Mesothelial cell of epicardium (in vitro differentiated cells): ENCODE measurements around the gene FAT1. TPM values are rescaled to one million over a fixed set of nuclear protein-coding genes. Genes with fewer than 3 reads are reported as not detected.
"Not testable (repeated sequence)": the region's sequence is repeated elsewhere in the genome, so short reads cannot be mapped to it uniquely, and the experiment has no call there.

Experiments
- DNase-seq, 2 experiments: peaks; one replicate each; pipeline ENCODE4 v3.0.0; 2021; ENCODE audit warnings: low spot score in 2 of 2; ENCODE audit not compliant: unreplicated experiment in 2 of 2
- H3K27ac Mint-ChIP-seq: 2 replicates; pipeline ENCODE4 v1.8.0; 2021; ENCODE audit warnings: mixed read lengths
- H3K27me3 Mint-ChIP-seq: 2 replicates; pipeline ENCODE4 v1.8.0; 2021; ENCODE audit warnings: low read depth, mixed read lengths
- H3K36me3 Mint-ChIP-seq: 2 replicates; pipeline ENCODE4 v1.8.0; 2021; ENCODE audit warnings: mixed read lengths
- H3K4me1 Mint-ChIP-seq: 2 replicates; pipeline ENCODE4 v1.8.0; 2021; ENCODE audit warnings: mixed read lengths
- H3K4me3 Mint-ChIP-seq: 2 replicates; pipeline ENCODE4 v1.8.0; 2021; ENCODE audit warnings: mild to moderate bottlenecking, moderate library complexity, mixed read lengths
- H3K9me3 Mint-ChIP-seq: 2 replicates; pipeline ENCODE4 v1.8.0; 2021; ENCODE audit warnings: mixed read lengths
- total RNA-seq: library from RNA; stranded (reverse); gene quantifications from 3 replicates; pipeline ENCODE4 v1.2.1, GENCODE V29; 2021
- TF ChIP-seq, protein P1 (sequence below): fragments of 200-600 bp; sonication (generic); IDR thresholded peaks from one replicate; pipeline ENCODE4 v1.5.0; 2021; ENCODE audit warnings: antibody characterized with exemption; ENCODE audit not compliant: unreplicated experiment

Gene FAT1
- total RNA-seq, 1 donor from 2014 or later: 224 TPM

GRCh38 chr4:186762361-186762760, 38.7 kb upstream of the FAT1 start:
- peaks cover 9% of the 10 kb centered on the region for H3K4me1 Mint-ChIP-seq
- no peak for DNase-seq
- H3K9me3 Mint-ChIP-seq: peaks cover 5% of the 10 kb centered on the region
- no peak overlapping the region for H3K27ac Mint-ChIP-seq
- H3K4me3 Mint-ChIP-seq: no peak overlapping the region
- TF ChIP-seq, protein P1, sequence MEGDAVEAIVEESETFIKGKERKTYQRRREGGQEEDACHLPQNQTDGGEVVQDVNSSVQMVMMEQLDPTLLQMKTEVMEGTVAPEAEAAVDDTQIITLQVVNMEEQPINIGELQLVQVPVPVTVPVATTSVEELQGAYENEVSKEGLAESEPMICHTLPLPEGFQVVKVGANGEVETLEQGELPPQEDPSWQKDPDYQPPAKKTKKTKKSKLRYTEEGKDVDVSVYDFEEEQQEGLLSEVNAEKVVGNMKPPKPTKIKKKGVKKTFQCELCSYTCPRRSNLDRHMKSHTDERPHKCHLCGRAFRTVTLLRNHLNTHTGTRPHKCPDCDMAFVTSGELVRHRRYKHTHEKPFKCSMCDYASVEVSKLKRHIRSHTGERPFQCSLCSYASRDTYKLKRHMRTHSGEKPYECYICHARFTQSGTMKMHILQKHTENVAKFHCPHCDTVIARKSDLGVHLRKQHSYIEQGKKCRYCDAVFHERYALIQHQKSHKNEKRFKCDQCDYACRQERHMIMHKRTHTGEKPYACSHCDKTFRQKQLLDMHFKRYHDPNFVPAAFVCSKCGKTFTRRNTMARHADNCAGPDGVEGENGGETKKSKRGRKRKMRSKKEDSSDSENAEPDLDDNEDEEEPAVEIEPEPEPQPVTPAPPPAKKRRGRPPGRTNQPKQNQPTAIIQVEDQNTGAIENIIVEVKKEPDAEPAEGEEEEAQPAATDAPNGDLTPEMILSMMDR: no peak
- H3K27me3 Mint-ChIP-seq: no peaks in the 10 kb centered on the region
- H3K36me3 Mint-ChIP-seq: no peaks in the 10 kb centered on the region

DNA sequence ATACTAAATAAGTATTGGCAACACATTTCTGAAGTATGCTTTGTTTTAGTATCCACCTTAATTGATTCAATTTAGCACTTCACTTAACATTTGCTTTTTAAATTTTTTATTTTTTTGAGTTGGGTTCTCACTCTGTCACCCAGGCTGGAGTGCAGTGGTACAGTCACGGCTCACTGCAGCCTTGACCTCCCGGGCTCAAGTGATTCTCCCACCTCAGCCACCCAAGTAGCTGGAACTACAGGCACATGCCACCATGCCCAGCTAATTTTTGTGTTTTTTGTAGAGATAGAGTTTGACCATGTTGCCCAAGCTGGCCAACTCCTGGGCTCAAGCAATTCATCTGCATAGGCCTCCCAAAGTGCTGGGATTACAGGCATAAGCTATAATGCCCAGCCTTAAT, 38.3 kb upstream of the FAT1 start:
- not testable (repeated sequence) for H3K27me3 Mint-ChIP-seq, H3K9me3 Mint-ChIP-seq, H3K4me1 Mint-ChIP-seq, H3K4me3 Mint-ChIP-seq, H3K27ac Mint-ChIP-seq, DNase-seq, H3K36me3 Mint-ChIP-seq

DNA sequence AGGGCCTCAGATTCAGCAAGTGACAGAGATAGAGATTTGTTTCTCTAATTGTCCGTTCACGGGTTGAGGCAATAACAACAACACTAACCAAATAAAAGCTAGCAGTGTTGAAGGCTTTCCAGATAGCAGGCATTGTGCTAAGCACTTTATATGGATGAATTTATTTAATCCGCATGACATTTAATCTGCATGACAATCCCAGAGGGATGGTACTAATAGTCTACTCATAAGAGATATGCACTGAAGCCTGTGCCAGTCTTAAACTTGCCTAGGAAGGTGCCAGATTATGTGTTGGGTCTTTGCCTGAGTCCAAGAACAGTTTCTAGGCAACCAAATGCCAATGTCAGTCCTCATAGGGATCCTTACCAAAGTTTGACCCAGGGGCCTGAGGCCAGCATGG, 37.7 kb upstream of the FAT1 start:
- H3K4me1 Mint-ChIP-seq: peaks cover 9% of the 10 kb centered on the region

DNA sequence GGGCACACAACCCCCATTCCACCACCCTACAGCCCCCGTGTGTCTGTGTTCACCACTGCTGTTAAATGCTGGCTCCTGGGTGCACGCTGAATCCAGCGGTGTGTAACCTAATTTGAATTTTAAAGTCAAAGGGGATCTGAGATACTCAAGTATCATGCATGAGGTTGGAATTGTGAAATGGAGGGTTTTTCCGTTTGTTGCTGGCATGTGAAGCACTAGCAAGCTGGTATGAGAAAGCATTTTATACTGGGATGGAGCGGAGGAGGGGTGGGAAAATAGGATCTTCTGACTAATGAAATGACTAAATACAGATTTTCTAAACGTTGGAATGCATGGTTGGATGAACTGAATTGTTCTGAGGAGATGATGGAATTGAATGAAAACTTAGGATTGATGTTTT, 36.9 kb upstream of the FAT1 start:
- no peak for DNase-seq
- no peaks in the 10 kb centered on the region for H3K27me3 Mint-ChIP-seq
- no peak overlapping the region for H3K27ac Mint-ChIP-seq
- no peak overlapping the region for H3K4me3 Mint-ChIP-seq
- peaks cover 1% of the 10 kb centered on the region for H3K36me3 Mint-ChIP-seq
- peaks cover 9% of the 10 kb centered on the region for H3K9me3 Mint-ChIP-seq
- H3K4me1 Mint-ChIP-seq: peaks cover 6% of the 10 kb centered on the region
- TF ChIP-seq, protein P1: no peak

More for the DNA sequence above, 37.7 kb upstream of the FAT1 start:
- Mint-ChIP-seq H3K4me3 (no peak overlapping the region), H3K36me3 (peaks cover 1% of the 10 kb centered on the region), H3K27me3 (no peaks in the 10 kb centered on the region), H3K9me3 (peaks cover 9% of the 10 kb centered on the region), H3K27ac (no peak overlapping the region)
- TF ChIP-seq, protein P1: no peak
- DNase-seq: no peak

DNA sequence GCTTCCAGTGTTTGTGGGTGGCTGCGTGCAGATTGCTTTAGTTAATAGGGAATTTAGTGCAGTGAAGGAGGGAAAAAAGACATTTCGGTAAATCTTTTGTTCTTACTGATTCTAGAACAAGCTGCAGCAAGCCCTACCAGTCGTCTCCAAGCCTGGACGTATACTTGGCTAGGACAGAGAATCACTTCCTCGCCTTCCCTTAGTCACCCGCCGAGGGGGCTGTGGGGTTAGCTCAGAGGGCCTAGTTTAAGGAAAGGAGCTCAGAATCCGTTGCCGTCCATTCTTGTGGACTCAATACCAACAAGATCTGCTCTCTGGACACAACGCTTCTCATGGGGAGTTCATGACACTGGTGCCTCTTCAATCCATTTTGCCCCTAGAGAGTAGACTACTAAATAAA, 36.3 kb upstream of the FAT1 start:
- TF ChIP-seq, protein P1: no peak
- Mint-ChIP-seq H3K4me3 (no peak overlapping the region), H3K4me1 (peaks cover 1% of the 10 kb centered on the region), H3K9me3 (peaks cover 9% of the 10 kb centered on the region), H3K27me3 (no peaks in the 10 kb centered on the region), H3K27ac (no peak overlapping the region), H3K36me3 (peaks cover 1% of the 10 kb centered on the region)
- no peak for DNase-seq

GRCh38 chr4:186758929-186759682, 35.5 kb upstream of the FAT1 start:
- no peak overlapping the region for H3K4me3 Mint-ChIP-seq
- DNase-seq: no peak
- H3K9me3 Mint-ChIP-seq: peaks cover 9% of the 10 kb centered on the region
- H3K4me1 Mint-ChIP-seq: no peaks in the 10 kb centered on the region
- no peak overlapping the region for H3K27ac Mint-ChIP-seq
- no peaks in the 10 kb centered on the region for H3K27me3 Mint-ChIP-seq
- TF ChIP-seq, protein P1: no peak
- H3K36me3 Mint-ChIP-seq: peaks cover 1% of the 10 kb centered on the region
